HEK293 (cell line): Measurements from ENCODE around the gene SH3GLB1.
A peak's percentile ranks its signal among the peaks of the same experiment; 100 is the strongest.

Experiments used
- CTCF ChIA-PET: fragments of 350-600 bp; formaldehyde crosslinking; extraction: SDS; loops from one replicate; lab custom pipeline; 2021; ENCODE audit warnings: antibody characterized with exemption; lab: Yijun Ruan, JAX
- POLR2A ChIA-PET: fragments of 300-600 bp; formaldehyde crosslinking; extraction: SDS; loops from one replicate; lab custom pipeline; 2020; ENCODE audit warnings: antibody characterized with exemption, inconsistent platforms; lab: Yijun Ruan, JAX
- H3K27ac ChIP-seq: fragments of 200-500 bp; sonication (Bioruptor generic); 2 replicates; pipeline ENCODE4 v1.5.1; 2014; ENCODE audit warnings: low read depth, low read length, control low read depth, inconsistent platforms; ENCODE audit errors: extremely low read depth
- H3K36me3 ChIP-seq, 2 experiments: fragments of 200-500 bp in 1 of 2; sonication (Bioruptor generic) in 1 of 2; 1 replicate in 1 of 2; 2 replicates in 1 of 2; pipeline ENCODE4 v1.5.1; 2014 to 2017; ENCODE audit warnings: inconsistent platforms in 2 of 2, low read length in 2 of 2; ENCODE audit not compliant: control insufficient read depth in 2 of 2, insufficient read depth in 1 of 2
- H3K4me1 ChIP-seq: fragments of 200-500 bp; sonication (Bioruptor generic); 2 replicates; pipeline ENCODE4 v1.5.1; 2014; ENCODE audit warnings: mild to moderate bottlenecking, low read length, inconsistent platforms; ENCODE audit not compliant: control insufficient read depth, insufficient read depth
- H3K4me3 ChIP-seq: 2 replicates; pipeline ENCODE4 v1.5.1; 2011; ENCODE audit warnings: low read depth, mild to moderate bottlenecking, control low read depth, low read length, moderate library complexity
- H3K9me3 ChIP-seq: fragments of 200-500 bp; sonication (Bioruptor generic); 2 replicates; pipeline ENCODE4 v1.5.1; 2014; ENCODE audit warnings: low read depth, low read length, inconsistent platforms; ENCODE audit not compliant: control insufficient read depth, insufficient read depth
- GLIS2 ChIP-seq: fragments of 450-650 bp; formaldehyde crosslinking; IDR thresholded peaks from 2 replicates; pipeline ENCODE4 v1.5.1; 2016; ENCODE audit warnings: missing biosample characterization, missing genetic modification characterization
- HOXC10 ChIP-seq: sonication (generic); formaldehyde crosslinking; IDR thresholded peaks from 2 replicates; pipeline ENCODE4 v1.8.1; 2023; ENCODE audit warnings: mild to moderate bottlenecking, missing genetic modification reagents
- KLF9 ChIP-seq: fragments of 450-650 bp; formaldehyde crosslinking; IDR thresholded peaks from 2 replicates; pipeline ENCODE4 v1.5.1; 2016; ENCODE audit warnings: missing biosample characterization, missing genetic modification characterization, low read depth
- OSR2 ChIP-seq: fragments of 450-650 bp; formaldehyde crosslinking; IDR thresholded peaks from 2 replicates; pipeline ENCODE4 v1.5.1; 2016; ENCODE audit warnings: missing biosample characterization, missing genetic modification characterization
- PRDM1 ChIP-seq: fragments of 450-650 bp; formaldehyde crosslinking; IDR thresholded peaks from 2 replicates; pipeline ENCODE4; 2016; ENCODE audit warnings: missing biosample characterization, missing genetic modification characterization
- SP2 ChIP-seq: fragments of 450-650 bp; formaldehyde crosslinking; IDR thresholded peaks from 2 replicates; pipeline ENCODE4 v1.5.1; 2016; ENCODE audit warnings: missing biosample characterization, missing genetic modification characterization
- SP3 ChIP-seq: fragments of 450-650 bp; formaldehyde crosslinking; IDR thresholded peaks from 2 replicates; pipeline ENCODE4 v1.5.1; 2016; ENCODE audit warnings: missing biosample characterization, missing genetic modification characterization
- ZFHX2 ChIP-seq: fragments of 450-650 bp; formaldehyde crosslinking; conservative IDR thresholded peaks from 2 replicates; pipeline ENCODE4 v1.5.1; 2016; ENCODE audit warnings: missing biosample characterization, missing genetic modification characterization
- ZFP37 ChIP-seq: fragments of 450-650 bp; formaldehyde crosslinking; IDR thresholded peaks from 2 replicates; pipeline ENCODE4 v1.5.1; 2016; ENCODE audit warnings: missing biosample characterization, missing genetic modification characterization
- ZFP69B ChIP-seq: fragments of 450-650 bp; formaldehyde crosslinking; IDR thresholded peaks from 2 replicates; pipeline ENCODE4 v1.5.1; 2016; ENCODE audit warnings: missing biosample characterization, missing genetic modification characterization
- ZNF140 ChIP-seq: fragments of 450-650 bp; formaldehyde crosslinking; IDR thresholded peaks from 2 replicates; pipeline ENCODE4 v1.5.1; 2016; ENCODE audit warnings: missing biosample characterization, missing genetic modification characterization
- ZNF175 ChIP-seq: fragments of 450-650 bp; formaldehyde crosslinking; IDR thresholded peaks from 2 replicates; pipeline ENCODE4 v1.5.1; 2016; ENCODE audit warnings: missing biosample characterization, missing genetic modification characterization
- ZNF266 ChIP-seq: fragments of 450-650 bp; formaldehyde crosslinking; IDR thresholded peaks from 2 replicates; pipeline ENCODE4 v1.5.1; 2016; ENCODE audit warnings: missing biosample characterization, missing genetic modification characterization, low read depth
- ZNF311 ChIP-seq: fragments of 450-650 bp; formaldehyde crosslinking; IDR thresholded peaks from 2 replicates; pipeline ENCODE4 v1.5.1; 2017; ENCODE audit warnings: missing biosample characterization, missing genetic modification characterization, borderline replicate concordance
- ZNF335 ChIP-seq: fragments of 450-650 bp; formaldehyde crosslinking; conservative IDR thresholded peaks from 2 replicates; pipeline ENCODE4 v1.5.1; 2016; ENCODE audit warnings: missing biosample characterization, missing genetic modification characterization
- ZNF366 ChIP-seq: fragments of 450-650 bp; formaldehyde crosslinking; conservative IDR thresholded peaks from 2 replicates; pipeline ENCODE4 v1.5.1; 2016; ENCODE audit warnings: missing biosample characterization, missing genetic modification characterization
- ZNF48 ChIP-seq: fragments of 450-650 bp; formaldehyde crosslinking; IDR thresholded peaks from 2 replicates; pipeline ENCODE4 v1.5.1; 2016; ENCODE audit warnings: missing biosample characterization, missing genetic modification characterization
- ZNF510 ChIP-seq: fragments of 450-650 bp; formaldehyde crosslinking; IDR thresholded peaks from 2 replicates; pipeline ENCODE4 v1.5.1; 2018; ENCODE audit warnings: mild to moderate bottlenecking, missing genetic modification characterization, missing biosample characterization; ENCODE audit not compliant: insufficient replicate concordance
- ZNF529 ChIP-seq: fragments of 450-650 bp; formaldehyde crosslinking; IDR thresholded peaks from 2 replicates; pipeline ENCODE4 v1.5.1; 2017; ENCODE audit warnings: missing genetic modification characterization, missing biosample characterization; ENCODE audit not compliant: insufficient replicate concordance
- ZNF530 ChIP-seq: fragments of 450-650 bp; formaldehyde crosslinking; IDR thresholded peaks from 2 replicates; pipeline ENCODE4 v1.5.1; 2016; ENCODE audit warnings: low read depth, missing biosample characterization, missing genetic modification characterization
- ZNF629 ChIP-seq: fragments of 450-650 bp; formaldehyde crosslinking; IDR thresholded peaks from 2 replicates; pipeline ENCODE4 v1.5.1; 2017; ENCODE audit warnings: missing biosample characterization, missing genetic modification characterization
- ZNF664 ChIP-seq: fragments of 450-650 bp; formaldehyde crosslinking; IDR thresholded peaks from 2 replicates; pipeline ENCODE4 v1.5.1; 2016; ENCODE audit warnings: missing biosample characterization, missing genetic modification characterization
- ZNF768 ChIP-seq: fragments of 450-650 bp; formaldehyde crosslinking; IDR thresholded peaks from 2 replicates; pipeline ENCODE4 v1.5.1; 2018; ENCODE audit warnings: missing biosample characterization, mild to moderate bottlenecking, missing genetic modification characterization
- ZNF785 ChIP-seq: fragments of 450-650 bp; formaldehyde crosslinking; IDR thresholded peaks from 2 replicates; pipeline ENCODE4 v1.5.1; 2016; ENCODE audit warnings: missing biosample characterization, missing genetic modification characterization
- ZSCAN23 ChIP-seq: fragments of 450-650 bp; formaldehyde crosslinking; IDR thresholded peaks from 2 replicates; pipeline ENCODE4 v1.5.1; 2016; ENCODE audit warnings: missing biosample characterization, missing genetic modification characterization
- TF ChIP-seq, protein P1 (sequence below): fragments of 450-650 bp; formaldehyde crosslinking; IDR thresholded peaks from 2 replicates; pipeline ENCODE4 v1.5.1; 2016; ENCODE audit warnings: missing biosample characterization, missing genetic modification characterization
- TF ChIP-seq, protein P2 (sequence below): fragments of 450-650 bp; formaldehyde crosslinking; IDR thresholded peaks from 2 replicates; pipeline ENCODE4 v1.5.1; 2016; ENCODE audit warnings: missing biosample characterization, missing genetic modification characterization

The SH3GLB1 gene

DNA sequence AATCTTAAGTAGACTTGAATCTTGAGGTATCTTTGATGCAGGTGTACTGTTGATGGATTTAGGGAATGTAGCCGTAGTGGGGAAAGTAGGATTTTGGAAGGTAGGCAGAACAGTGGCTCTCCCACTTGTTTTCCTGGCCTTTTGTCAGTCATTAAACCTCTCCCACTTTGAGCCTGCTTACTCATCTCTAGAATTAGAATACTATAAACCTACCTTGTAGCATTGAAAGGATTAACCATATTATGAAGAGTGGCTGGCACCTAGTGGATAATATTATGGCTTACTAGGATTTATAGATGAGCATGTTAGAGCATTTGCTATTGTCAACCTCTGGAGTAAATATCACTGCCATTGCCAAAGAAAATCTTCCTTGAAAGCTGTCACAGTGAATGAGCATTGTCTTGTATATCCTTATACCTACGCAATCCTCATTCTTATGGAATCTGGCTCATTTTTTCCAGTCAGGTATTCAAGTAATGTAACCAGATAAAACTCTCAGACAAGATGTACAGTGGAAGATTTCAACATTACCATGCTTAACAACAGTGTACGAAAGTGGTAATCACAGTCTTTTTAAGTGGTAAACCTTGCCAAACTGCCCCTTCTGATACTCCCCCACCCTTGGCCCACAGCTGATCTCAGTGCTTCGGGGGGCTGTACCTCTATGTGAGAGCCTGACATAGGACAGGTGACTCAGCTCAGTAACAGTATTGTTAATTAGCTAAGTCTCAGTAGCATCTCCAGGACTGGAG lies 44.4 kb downstream of the SH3GLB1 start (continued):
- TF ChIP-seq ZNF510 (no peak), OSR2 (tag by site-specific recombination) (no peak), ZNF266 (tag by site-specific recombination) (no peak), ZNF175 (no peak), ZNF335 (tag by site-specific recombination) (no peak), HOXC10 (CRISPR knock-in tag) (no peak), ZNF366 (tag by site-specific recombination) (no peak), ZFP69B (tag by site-specific recombination) (no peak), SP3 (tag by site-specific recombination) (no peak)

DNA sequence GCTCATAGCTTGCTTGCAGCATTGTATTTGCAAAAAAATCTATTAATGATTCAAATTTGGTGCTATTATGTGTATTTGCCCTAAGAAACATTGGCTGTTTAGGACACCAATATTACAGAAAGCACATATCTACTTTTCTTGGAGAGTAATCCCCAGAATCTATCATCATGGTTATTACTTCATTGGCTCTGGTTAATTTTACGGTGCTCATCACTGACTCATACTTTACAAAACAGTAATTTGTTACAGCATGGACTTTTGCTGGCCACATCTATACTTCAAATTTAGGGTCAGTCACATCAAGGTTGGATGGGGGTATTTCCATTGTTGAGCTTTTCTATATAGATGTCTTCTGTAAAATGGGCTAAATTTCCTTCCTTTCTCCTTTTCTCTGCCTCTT lies 45.7 kb downstream of the SH3GLB1 start:
- CTCF ChIA-PET = interaction anchor here (0.6 to 0.7 kb wide), 2 partner anchors 45 to 215 kb away, joined by 3 read pairs; no protein-coding TSS in a partner anchor
- no peaks in the 10 kb centered on the region for H3K9me3 ChIP-seq
- POLR2A ChIA-PET = no interaction called here
- H3K36me3 ChIP-seq = peaks cover 0 to 11% of the 10 kb centered on the region in 2 experiments; a peak in 1 of 3 replicates
- TF ChIP-seq PRDM1 (tag by site-specific recombination) (peak; percentile 19; the same call in 1 of the 2 replicates), ZNF629 (tag by site-specific recombination) (0 out of 2 replicates have a peak, but pooled peaks have one; percentile 16), ZNF366 (tag by site-specific recombination) (peak; percentile 44; the same call in 1 of the 2 replicates)
- TF ChIP-seq, protein P1, sequence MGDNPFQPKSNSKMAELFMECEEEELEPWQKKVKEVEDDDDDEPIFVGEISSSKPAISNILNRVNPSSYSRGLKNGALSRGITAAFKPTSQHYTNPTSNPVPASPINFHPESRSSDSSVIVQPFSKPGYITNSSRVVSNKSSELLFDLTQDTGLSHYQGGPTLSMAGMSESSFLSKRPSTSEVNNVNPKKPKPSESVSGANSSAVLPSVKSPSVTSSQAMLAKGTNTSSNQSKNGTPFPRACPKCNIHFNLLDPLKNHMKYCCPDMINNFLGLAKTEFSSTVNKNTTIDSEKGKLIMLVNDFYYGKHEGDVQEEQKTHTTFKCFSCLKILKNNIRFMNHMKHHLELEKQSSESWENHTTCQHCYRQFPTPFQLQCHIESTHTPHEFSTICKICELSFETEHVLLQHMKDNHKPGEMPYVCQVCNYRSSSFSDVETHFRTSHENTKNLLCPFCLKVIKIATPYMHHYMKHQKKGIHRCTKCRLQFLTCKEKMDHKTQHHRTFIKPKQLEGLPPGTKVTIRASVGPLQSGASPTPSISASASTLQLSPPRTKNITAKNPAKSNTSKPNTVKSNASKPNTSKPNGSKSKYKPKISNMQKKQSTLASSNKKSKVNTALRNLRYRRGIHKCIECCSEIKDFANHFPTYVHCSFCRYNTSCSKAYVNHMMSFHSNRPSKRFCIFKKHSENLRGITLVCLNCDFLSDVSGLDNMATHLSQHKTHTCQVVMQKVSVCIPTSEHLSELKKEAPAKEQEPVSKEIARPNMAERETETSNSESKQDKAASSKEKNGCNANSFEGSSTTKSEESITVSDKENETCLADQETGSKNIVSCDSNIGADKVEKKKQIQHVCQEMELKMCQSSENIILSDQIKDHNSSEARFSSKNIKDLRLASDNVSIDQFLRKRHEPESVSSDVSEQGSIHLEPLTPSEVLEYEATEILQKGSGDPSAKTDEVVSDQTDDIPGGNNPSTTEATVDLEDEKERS = no peak
- no peak overlapping the region for H3K27ac ChIP-seq
- H3K4me3 ChIP-seq = no peak overlapping the region
- peaks cover 16% of the 10 kb centered on the region for H3K4me1 ChIP-seq

DNA sequence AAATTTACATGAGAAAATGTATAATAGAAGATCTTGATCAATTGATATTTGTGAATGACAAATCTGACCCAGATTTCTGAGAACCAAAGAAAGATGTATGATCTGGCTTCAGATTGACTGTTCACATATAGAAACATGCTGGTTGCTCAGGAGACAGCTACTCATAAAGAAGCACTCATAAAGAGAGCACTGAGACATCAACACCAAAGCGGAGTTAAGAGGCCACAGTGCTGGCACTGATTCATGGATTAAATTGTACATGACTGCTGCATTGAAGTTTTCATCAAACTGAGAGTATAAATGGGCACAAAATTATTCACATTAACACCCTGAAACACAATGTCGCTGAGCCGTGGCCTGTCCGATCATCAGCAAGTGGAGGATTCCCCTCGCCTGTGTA lies 46.2 kb downstream of the SH3GLB1 start:
- ChIA-PET CTCF (interaction anchor here (0.7 kb wide), 1 partner anchor 46 kb away, joined by 3 read pairs; no protein-coding TSS in a partner anchor), POLR2A (no interaction called here)
- no peak for TF ChIP-seq ZFHX2 (tag by site-specific recombination)
- TF ChIP-seq ZNF785 (tag by site-specific recombination) = no peak
- no peak for TF ChIP-seq ZNF175
- no peak for TF ChIP-seq ZNF530 (tag by site-specific recombination)
- TF ChIP-seq GLIS2 (tag by site-specific recombination) = no peak
- TF ChIP-seq ZNF140 (tag by site-specific recombination) = no peak
- TF ChIP-seq PRDM1 (tag by site-specific recombination) = no peak
- TF ChIP-seq ZNF48 (tag by site-specific recombination) = no peak
- no peak for TF ChIP-seq ZNF664
- no peak for TF ChIP-seq ZFP37 (tag by site-specific recombination)
- TF ChIP-seq ZNF529 (tag by site-specific recombination) = no peak
- no peak for TF ChIP-seq SP2 (tag by site-specific recombination)
- no peak for TF ChIP-seq ZNF311 (tag by site-specific recombination)
- TF ChIP-seq ZSCAN23 (tag by site-specific recombination) = no peak
- no peak for TF ChIP-seq ZNF768 (tag by site-specific recombination)
- TF ChIP-seq, protein P2, sequence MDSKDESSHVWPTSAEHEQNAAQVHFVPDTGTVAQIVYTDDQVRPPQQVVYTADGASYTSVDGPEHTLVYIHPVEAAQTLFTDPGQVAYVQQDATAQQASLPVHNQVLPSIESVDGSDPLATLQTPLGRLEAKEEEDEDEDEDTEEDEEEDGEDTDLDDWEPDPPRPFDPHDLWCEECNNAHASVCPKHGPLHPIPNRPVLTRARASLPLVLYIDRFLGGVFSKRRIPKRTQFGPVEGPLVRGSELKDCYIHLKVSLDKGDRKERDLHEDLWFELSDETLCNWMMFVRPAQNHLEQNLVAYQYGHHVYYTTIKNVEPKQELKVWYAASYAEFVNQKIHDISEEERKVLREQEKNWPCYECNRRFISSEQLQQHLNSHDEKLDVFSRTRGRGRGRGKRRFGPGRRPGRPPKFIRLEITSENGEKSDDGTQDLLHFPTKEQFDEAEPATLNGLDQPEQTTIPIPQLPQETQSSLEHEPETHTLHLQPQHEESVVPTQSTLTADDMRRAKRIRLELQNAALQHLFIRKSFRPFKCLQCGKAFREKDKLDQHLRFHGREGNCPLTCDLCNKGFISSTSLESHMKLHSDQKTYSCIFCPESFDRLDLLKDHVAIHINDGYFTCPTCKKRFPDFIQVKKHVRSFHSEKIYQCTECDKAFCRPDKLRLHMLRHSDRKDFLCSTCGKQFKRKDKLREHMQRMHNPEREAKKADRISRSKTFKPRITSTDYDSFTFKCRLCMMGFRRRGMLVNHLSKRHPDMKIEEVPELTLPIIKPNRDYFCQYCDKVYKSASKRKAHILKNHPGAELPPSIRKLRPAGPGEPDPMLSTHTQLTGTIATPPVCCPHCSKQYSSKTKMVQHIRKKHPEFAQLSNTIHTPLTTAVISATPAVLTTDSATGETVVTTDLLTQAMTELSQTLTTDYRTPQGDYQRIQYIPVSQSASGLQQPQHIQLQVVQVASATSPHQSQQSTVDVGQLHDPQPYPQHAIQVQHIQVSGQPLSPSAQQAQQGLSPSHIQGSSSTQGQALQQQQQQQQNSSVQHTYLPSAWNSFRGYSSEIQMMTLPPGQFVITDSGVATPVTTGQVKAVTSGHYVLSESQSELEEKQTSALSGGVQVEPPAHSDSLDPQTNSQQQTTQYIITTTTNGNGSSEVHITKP = no peak
- TF ChIP-seq KLF9 = no peak
- H3K36me3 ChIP-seq = peaks cover 0 to 6% of the 10 kb centered on the region in 2 experiments; a peak in 1 of 3 replicates
- no peak overlapping the region for H3K27ac ChIP-seq
- H3K9me3 ChIP-seq = no peaks in the 10 kb centered on the region
- H3K4me1 ChIP-seq = peaks cover 16% of the 10 kb centered on the region
- H3K4me3 ChIP-seq = no peak overlapping the region
